OCI-LY3 (cell line): ENCODE data around the gene DTD1.

ENCODE experiments used
- EZH2phosphoT487 ChIP-seq: fragments of 200-600 bp; shearing (Covaris generic); IDR thresholded peaks from 2 replicates; pipeline ENCODE4 v1.6.1; 2018; ENCODE audit warnings: antibody characterized with exemption, mixed run types, low read depth
- TF ChIP-seq, protein P1 (sequence below): fragments of 200-600, 300-600 bp; sonication (generic); IDR thresholded peaks from 2 replicates; pipeline ENCODE4 v1.5.1; 2014; ENCODE audit warnings: antibody characterized with exemption, low read length, low read depth

DNA sequence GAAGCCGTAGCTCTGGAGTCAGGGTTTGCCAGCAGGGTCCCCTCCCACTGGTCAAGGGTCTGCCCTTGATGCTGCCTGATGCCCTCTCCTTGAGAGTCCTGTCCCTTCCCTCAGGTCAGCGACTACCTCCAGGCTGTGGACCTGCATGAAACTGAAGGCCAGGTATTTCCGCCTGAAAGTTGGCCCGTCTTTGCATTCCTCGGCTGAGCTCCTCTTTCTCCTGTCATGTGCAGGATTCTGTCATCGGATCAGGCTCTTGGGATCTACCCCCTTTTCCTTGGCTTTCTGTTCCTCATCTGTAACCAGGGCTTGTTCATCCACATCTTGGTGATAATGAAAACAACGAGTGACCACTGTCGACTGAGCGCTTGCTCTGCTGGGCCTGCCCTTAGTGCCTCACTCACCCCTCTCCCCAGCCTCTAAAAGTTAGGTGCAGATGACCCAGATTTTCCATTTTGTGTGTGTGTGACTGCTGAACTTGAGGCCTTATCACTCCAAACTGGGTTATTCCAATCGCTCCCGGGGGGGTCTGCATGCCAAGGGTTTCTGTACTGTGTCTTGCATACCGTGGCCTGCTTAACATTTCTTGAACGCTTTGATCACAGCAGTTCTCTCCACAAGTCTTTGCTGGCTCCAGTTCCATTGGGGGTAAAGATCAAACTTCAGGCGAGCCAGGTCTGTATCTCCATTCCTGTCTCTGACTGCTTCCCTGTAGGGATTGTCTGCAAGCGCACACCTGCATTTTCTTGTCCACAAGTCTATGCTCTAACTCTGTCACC, 81.6 kb downstream of the DTD1 start:
- TF ChIP-seq, protein P1, sequence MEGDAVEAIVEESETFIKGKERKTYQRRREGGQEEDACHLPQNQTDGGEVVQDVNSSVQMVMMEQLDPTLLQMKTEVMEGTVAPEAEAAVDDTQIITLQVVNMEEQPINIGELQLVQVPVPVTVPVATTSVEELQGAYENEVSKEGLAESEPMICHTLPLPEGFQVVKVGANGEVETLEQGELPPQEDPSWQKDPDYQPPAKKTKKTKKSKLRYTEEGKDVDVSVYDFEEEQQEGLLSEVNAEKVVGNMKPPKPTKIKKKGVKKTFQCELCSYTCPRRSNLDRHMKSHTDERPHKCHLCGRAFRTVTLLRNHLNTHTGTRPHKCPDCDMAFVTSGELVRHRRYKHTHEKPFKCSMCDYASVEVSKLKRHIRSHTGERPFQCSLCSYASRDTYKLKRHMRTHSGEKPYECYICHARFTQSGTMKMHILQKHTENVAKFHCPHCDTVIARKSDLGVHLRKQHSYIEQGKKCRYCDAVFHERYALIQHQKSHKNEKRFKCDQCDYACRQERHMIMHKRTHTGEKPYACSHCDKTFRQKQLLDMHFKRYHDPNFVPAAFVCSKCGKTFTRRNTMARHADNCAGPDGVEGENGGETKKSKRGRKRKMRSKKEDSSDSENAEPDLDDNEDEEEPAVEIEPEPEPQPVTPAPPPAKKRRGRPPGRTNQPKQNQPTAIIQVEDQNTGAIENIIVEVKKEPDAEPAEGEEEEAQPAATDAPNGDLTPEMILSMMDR: no peak
- no peak for TF ChIP-seq EZH2phosphoT487
